HG03469 (cell line): ENCODE data around the gene GPC6.

Source experiments
- ATAC-seq: cut with Tn5 transposase; IDR thresholded peaks from one replicate; pipeline ENCODE4 v1.9.1; 2021; ENCODE audit warnings: mild to moderate bottlenecking, moderate library complexity, moderate number of reproducible peaks; ENCODE audit not compliant: unreplicated experiment

Gene GPC6

GRCh38 chr13:94065741-94066140, 839.1 kb downstream of the GPC6 start:
- ATAC-seq, result no peak

- no peak for ATAC-seq
Observed at GRCh38 chr13:94073007-94073744, 846.6 kb downstream of the GPC6 start.

GRCh38 chr13:94079876-94080275, 853.3 kb downstream of the GPC6 start:
- no peak for ATAC-seq

- ATAC-seq, result no peak
Observed at GRCh38 chr13:94080527-94080926, 853.9 kb downstream of the GPC6 start.

- no peak for ATAC-seq
Observed at GRCh38 chr13:94087100-94087499, 860.5 kb downstream of the GPC6 start.

GRCh38 chr13:94088742-94089141, 862.1 kb downstream of the GPC6 start:
- ATAC-seq, result no peak

- no peak for ATAC-seq
Observed at GRCh38 chr13:94090773-94091480, 864.3 kb downstream of the GPC6 start.

- ATAC-seq, result no peak
Observed at GRCh38 chr13:94093652-94094315, 867.2 kb downstream of the GPC6 start.

- ATAC-seq, result no peak
Observed at GRCh38 chr13:94109715-94110374, 883.2 kb downstream of the GPC6 start.

- ATAC-seq, result no peak
Observed at GRCh38 chr13:94112227-94112626, 885.6 kb downstream of the GPC6 start.

- ATAC-seq, result no peak
Observed at GRCh38 chr13:94112731-94113130, 886.1 kb downstream of the GPC6 start.

GRCh38 chr13:94113245-94113644, 886.6 kb downstream of the GPC6 start:
- no peak for ATAC-seq

GRCh38 chr13:94114166-94114565, 887.6 kb downstream of the GPC6 start:
- no peak for ATAC-seq

GRCh38 chr13:94115054-94115453, 888.4 kb downstream of the GPC6 start:
- no peak for ATAC-seq

GRCh38 chr13:94119360-94119936, 892.8 kb downstream of the GPC6 start:
- ATAC-seq, result no peak

- no peak for ATAC-seq
Observed at GRCh38 chr13:94120878-94121277, 894.3 kb downstream of the GPC6 start.

- no peak for ATAC-seq
Observed at GRCh38 chr13:94121686-94122085, 895.1 kb downstream of the GPC6 start.

- no peak for ATAC-seq
Observed at GRCh38 chr13:94122300-94122915, 895.8 kb downstream of the GPC6 start.

GRCh38 chr13:94123557-94123956, 897.0 kb downstream of the GPC6 start:
- no peak for ATAC-seq

GRCh38 chr13:94128430-94128829, 901.8 kb downstream of the GPC6 start:
- ATAC-seq, result no peak

- ATAC-seq, result no peak
Observed at GRCh38 chr13:94129490-94129894, 902.9 kb downstream of the GPC6 start.
